ENCODE results near the gene FAM20C.
A peak's percentile ranks its signal among the peaks of the same experiment; 100 is the strongest.

The FAM20C gene

DNA sequence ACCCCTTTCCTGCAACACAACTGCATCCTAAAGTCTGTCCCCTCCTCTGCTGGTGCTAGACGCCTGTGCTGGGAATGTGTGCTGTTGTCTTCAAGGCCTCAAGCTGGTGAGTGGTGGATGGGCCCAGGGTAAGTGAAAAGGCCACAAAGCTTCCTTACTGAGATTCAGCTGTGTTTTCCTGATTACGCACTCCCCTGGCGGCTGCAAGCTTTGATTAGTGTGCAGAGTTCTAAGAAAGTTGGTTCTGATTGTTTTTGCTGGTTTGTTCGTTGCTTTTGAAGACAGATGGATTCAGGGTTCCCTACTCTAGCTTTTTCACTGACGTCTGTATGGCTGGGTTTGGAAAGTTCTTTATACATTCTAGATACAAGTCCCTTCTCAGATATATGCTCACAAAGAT, 85.7 kb downstream of the FAM20C start:
- no peak for DNase-seq

GRCh38 chr7:279821-280220, 87.5 kb downstream of the FAM20C start:
- no peak for DNase-seq

DNA sequence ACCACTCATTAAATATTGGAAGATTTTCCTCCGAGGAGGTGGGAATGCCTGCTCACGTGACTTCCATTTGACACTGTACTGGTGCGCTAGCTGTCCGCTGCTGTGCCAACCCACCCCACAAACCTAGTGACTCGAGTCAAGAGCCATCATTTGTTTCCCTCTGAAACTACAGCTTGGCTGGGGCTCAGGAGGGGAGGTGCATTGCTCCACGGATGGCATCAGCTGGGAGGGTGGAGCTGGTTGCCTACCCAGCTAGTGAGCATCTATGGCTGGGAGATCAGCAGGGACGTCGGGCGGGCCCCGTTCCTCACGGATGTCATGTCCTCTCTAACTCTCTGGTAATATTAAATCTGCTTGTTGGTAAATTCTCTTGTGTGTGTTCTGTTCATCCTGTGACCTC, 88.1 kb downstream of the FAM20C start:
- DNase-seq: no peak

- DNase-seq: no peak
These were observed 89.3 kb downstream of the FAM20C start for GRCh38 chr7:281637-282036.

DNA sequence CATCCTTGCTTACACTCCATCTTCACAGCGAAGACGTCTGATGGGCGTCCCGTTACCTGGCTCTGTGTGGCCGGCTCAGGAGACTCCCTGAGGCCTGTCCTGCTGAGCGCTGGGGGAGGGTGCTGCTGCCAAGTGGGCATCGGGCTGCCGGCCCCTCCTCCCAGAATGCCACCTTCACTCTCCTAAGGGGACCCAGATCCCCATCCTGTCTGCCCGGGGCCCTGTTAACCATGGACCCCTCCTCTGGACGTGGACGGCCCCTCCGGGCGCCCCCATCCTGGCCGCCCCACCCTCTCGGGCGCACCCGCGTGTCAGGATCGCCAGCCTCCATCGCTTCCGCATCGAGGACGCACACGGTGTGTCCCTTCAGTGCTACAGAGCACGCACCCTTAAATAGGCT, 90.2 kb downstream of the FAM20C start:
- no peak for DNase-seq

- DNase-seq: no peak
These were observed 92.7 kb downstream of the FAM20C start for GRCh38 chr7:284762-285722.

DNA sequence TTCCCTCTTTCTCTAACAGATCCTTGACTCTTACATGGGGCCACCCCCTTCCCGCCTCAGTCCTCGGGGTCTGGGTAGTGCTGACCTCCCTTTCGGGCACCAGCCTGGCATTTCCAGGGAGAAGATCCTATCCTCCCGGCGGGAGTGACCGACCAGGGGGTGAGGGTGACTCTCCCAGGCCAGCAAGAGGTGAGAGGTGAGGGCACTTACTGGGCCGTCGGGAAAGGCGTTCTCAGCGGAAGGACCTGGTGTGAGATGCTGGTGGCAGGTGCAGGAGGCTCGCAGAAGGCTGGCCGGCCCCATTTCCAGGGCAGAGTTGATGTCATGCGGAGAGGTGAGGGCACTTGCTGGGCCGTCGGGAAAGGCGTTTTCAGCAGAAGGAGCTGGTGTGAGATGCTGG, 93.4 kb downstream of the FAM20C start:
- no peak for DNase-seq

GRCh38 chr7:286266-286665, 93.9 kb downstream of the FAM20C start:
- no peak for DNase-seq

DNA sequence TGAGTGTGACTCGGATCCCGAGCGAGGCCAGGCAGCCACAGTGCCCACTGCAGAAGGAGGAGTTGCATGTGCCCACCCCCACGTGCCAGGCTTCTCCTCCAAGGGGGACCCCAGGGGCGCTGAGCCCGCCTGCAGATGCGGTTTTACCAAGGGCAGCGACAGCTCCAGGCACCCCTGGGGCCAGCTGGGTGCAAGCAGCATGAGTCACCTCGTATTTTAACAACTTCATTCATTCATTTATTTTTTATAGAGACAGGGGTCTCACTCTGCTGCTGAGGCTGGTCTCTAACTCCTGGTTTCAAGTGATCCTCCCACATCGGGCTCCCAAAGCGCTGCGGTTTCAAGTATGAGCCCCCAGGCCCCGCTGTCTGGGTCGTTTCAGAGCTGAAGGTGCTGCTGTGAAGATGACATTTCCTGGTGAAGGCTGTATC, 96.3 kb downstream of the FAM20C start:
- DNase-seq: no peak

DNA sequence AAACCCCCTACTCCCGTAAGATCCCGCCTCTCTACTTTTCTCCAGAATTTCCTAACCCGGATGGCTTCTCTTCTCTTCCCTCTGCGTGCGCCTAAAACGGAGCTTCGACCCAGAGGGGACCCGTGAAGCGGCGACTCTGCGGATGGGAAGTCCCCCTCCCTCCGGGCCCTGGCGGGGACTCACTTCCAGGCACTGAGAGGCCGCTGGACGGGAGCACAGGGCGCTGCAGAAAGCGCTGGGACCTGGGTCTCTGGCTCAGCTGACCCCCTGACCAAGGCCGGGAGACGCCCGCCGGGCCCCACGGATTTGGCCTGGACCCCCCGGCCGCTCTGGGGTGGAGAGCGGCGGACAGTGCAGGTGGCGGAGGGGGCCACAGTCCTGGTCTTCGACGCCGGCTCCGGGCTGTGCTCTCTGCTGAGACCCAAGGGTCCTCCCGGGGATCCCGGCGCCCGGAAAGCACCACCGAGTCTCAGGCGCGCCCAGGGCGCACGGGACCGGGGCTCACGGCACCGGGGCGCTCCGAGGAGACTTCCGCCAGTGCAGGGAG, 96.9 kb downstream of the FAM20C start:
- no peak for DNase-seq

DNA sequence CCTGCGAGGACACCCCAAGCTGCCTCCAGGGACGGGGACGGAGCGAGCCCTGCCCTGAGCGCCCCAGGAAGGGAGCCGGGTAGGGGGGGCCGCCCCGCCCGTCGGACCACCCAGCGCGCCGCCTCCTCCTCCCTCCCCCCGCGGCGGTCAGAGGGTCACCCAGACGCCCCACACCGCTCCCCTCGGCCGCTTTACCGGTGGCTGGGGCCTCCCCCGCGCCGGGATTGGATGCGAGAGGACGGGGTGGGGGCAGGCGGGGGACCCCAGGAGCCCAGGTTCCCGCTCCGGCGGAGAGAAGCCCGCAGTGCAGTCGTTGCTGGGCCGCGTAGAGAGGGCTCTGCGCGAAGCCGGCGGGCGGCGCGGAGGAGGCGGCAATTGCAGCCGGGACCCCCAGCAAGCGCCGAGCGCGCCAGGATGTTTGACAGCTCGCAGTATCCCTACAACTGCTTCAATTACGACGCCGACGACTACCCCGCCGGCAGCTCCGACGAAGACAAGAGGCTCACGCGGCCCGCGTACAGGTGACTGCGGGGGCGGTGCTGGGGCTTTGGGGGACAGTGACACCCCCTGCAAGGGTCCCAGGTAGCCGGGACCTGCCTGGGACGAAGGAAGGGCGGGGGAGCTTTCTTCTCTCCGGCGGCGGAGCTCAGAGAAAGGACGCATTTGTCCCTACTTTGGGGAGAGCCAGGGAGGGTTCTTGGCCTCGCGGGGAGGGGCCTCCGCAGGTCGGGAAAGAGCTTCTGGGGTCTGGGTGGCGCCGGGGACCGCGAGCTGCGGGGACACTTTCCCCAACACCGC, 97.6 kb downstream of the FAM20C start, which contains the start of gene FOXL3:
Gene FOXL3, plus strand, starts transcription at position 415 of the 798 bp plus-strand sequence. Its CDS starts 0 bp downstream, at position 415.
- no peak for DNase-seq

GRCh38 chr7:290554-291372, 98.4 kb downstream of the FAM20C start:
- DNase-seq: peak; percentile 38

DNA sequence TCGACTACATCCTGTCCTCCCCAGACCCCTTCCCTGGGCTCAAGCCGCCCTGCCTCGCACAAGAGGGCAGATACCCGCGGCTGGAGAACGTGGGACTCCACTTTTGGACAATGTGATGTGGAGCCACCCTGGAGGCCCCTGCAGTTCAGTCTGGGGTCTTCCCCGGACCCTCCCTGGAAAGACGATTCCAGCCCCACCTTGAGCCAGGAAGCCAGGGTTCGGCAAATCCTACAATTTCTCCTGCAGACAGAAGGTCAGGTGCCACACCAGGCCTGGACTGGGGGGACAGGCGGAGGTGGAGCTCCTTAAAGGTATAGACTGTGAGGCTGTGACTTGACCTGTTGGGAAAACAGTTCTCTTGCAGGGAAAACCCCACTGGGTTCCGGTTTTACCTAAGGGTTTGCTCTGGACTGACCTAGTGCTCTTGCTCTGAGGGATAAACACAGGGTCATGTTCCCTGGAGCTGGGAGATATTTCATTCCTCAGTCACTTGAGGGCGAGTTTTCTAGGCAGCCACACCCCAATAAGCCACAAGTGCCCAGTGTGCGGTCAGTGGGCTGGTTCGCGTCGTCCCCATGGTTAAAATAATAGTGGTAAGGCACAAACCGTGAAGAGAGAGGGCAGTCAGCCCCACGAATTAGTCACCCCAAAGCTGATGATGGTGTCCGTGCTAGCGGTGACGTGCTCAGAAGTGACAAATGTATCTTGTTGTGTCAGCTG, 99.2 kb downstream of the FAM20C start:
- no peak for DNase-seq

GRCh38 chr7:292226-292625, 99.9 kb downstream of the FAM20C start:
- no peak for DNase-seq

GRCh38 chr7:292826-293225, 100.5 kb downstream of the FAM20C start:
- DNase-seq: no peak

GRCh38 chr7:293681-294439, 101.5 kb downstream of the FAM20C start:
- no peak for DNase-seq

DNA sequence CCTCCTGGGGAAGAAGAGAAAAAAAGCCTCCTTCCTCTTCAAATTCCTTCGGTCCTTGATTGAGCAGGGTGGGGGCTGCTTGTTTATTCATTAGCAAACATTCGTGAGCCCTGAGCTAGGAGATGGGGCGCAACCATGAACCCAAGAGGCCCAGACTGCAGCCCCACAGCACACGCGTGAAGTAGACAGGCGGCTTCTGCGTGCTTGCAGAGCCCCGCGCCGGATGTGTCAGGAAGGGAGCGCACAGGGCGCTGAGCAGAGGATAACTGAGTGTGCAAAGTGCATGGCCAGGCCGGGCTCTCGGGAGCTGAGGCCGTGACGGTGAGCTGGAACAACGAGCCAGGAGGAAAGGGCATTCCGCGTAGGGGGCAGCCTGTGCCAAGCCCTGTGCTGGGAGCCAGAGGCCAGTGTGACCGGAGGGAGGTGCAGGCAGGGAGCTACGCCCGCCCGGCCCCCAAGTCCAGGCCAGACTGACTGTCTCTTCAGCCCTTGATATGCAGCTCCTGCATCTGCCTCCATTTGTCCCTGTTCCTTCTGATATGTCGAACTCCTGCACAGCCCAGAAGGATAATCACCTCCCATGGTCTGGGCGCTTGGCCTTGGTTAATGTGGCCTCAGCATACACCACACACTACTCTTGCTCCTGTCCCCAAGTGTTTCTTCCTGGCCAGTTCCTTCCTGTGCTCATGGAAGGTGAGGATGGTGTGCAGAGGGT, 102.2 kb downstream of the FAM20C start:
- DNase-seq: no peak

- DNase-seq: no peak
These were observed 103.1 kb downstream of the FAM20C start for GRCh38 chr7:295155-296154.

- no peak for DNase-seq
These were observed 104.1 kb downstream of the FAM20C start for GRCh38 chr7:296373-296945.
